ENCODE results near the gene CHMP2A. TPM values are rescaled to one million over a fixed set of nuclear protein-coding genes. Genes with fewer than 3 reads are reported as not detected.

CHMP2A gene
- total RNA-seq, 1 experiment from 2014 or later: 191 TPM

GRCh38 chr19:58520257-58520599 lies 34.7 kb downstream of the CHMP2A start:
- no TSS peak for BruUV-seq (replicated peaks)
- in situ Hi-C loops (cut with HindIII; ENCODE audit: low pct_unique_long_range_greater_than_20kb, low sequenced_read_pairs) (no loop called here), intact Hi-C loops (cut with micrococcal nuclease; ENCODE audit: unreplicated experiment) (no loop called here)
- CTCF ChIA-PET: interaction anchor here (1.0 to 3.0 kb wide), 5 partner anchors 24 to 173 kb away, joined by 3 to 11 read pairs (median 8); partner anchors contain the start of genes CHMP2A and TRIM28
- Histone ChIP-seq H3K27ac (ENCODE audit: low read length) (peak overlapping the region; percentile 99), H3K4me1 (ENCODE audit: control insufficient read depth, insufficient read depth, low read length) (peaks cover 28% of the 10 kb centered on the region), H3K4me3 (ENCODE audit: low read depth in 2 of 2, low read length in 2 of 2) (peak overlapping the region; percentile 72 to 98), H3K27me3 (ENCODE audit: control insufficient read depth, insufficient read depth, low read length) (no peaks in the 10 kb centered on the region), H3K9me3 (ENCODE audit: control insufficient read depth, insufficient read depth, low read depth, low read length) (no peaks in the 10 kb centered on the region), H3K36me3 (ENCODE audit: control insufficient read depth, insufficient read depth, low read length) (no peaks in the 10 kb centered on the region; the same call in 1 of the 2 replicates)
- no peak for DNase-seq (ENCODE audit: low read depth, low spot score)
- no peak for TF ChIP-seq CTCF (IDR thresholded peaks at IDR 0.05)
- no peak for TF ChIP-seq REST (IDR thresholded peaks at IDR 0.05; ENCODE audit: insufficient read depth in 1 of 2, low read depth in 2 of 2, low read length in 1 of 2)
- no peak for TF ChIP-seq SIN3A (IDR thresholded peaks at IDR 0.05; ENCODE audit: borderline replicate concordance, insufficient read depth, low read depth, low read length)
- no peak for ATAC-seq
- POLR2A ChIA-PET: interaction anchor here (0.5 to 1.6 kb wide), 6 partner anchors 8 to 1200 kb away, joined by 3 to 10 read pairs (median 6); partner anchors contain the start of genes CHMP2A, TRIM28 and ZNF543

- peaks cover 30% of the 10 kb centered on the region for H3K4me1 ChIP-seq (ENCODE audit: control insufficient read depth, insufficient read depth, low read length)
- TF ChIP-seq POLR2AphosphoS5 (IDR thresholded peaks at IDR 0.05; ENCODE audit: low read depth, low read length) (peak; percentile 94), TCF7L2 (IDR thresholded peaks at IDR 0.05; ENCODE audit: low read depth, low read length) (peak; percentile 59; the same call in 1 of the 2 replicates), CTCF (IDR thresholded peaks at IDR 0.05) (peak; percentile 95), SIN3A (IDR thresholded peaks at IDR 0.05; ENCODE audit: borderline replicate concordance, insufficient read depth, low read depth, low read length) (peak; percentile 93; the same call in 1 of the 2 replicates), REST (IDR thresholded peaks at IDR 0.05; ENCODE audit: insufficient read depth in 1 of 2, low read depth in 2 of 2, low read length in 1 of 2) (peak in 1 of 2 experiments; percentile 78; a peak in 1 of 4 replicates)
- ChIA-PET CTCF (interaction anchor here (0.5 to 3.0 kb wide), 7 partner anchors 14 to 172 kb away, joined by 3 to 11 read pairs (median 7); partner anchors contain the start of genes CHMP2A and TRIM28), POLR2A (interaction anchor here (0.5 to 1.6 kb wide), 4 partner anchors 9 to 157 kb away, joined by 3 to 7 read pairs (median 4); partner anchors contain the start of gene TRIM28)
- peak; percentile 95 for DNase-seq (ENCODE audit: low read depth, low spot score)
- ATAC-seq: peak; percentile 89
- H3K27ac ChIP-seq (ENCODE audit: low read length): peak within 1 kb of the TSS; percentile 99
- intact Hi-C loops (cut with micrococcal nuclease; ENCODE audit: unreplicated experiment): loop anchor here (1.0 kb wide), 1 partner anchor 36 kb away; the partner anchor contains the start of gene CHMP2A
- H3K4me3 ChIP-seq (ENCODE audit: low read depth in 2 of 2, low read length in 2 of 2): peak within 1 kb of the TSS; percentile 72 to 98
- peaks cover 2% of the 10 kb centered on the region; the same call in 1 of the 2 replicates for H3K36me3 ChIP-seq (ENCODE audit: control insufficient read depth, insufficient read depth, low read length)
- in situ Hi-C loops (cut with HindIII; ENCODE audit: low pct_unique_long_range_greater_than_20kb, low sequenced_read_pairs): no loop called here
- BruUV-seq (replicated peaks): TSS peak; percentile 95
- H3K9me3 ChIP-seq (ENCODE audit: control insufficient read depth, insufficient read depth, low read depth, low read length): no peaks in the 10 kb centered on the region
- H3K27me3 ChIP-seq (ENCODE audit: control insufficient read depth, insufficient read depth, low read length): no peaks in the 10 kb centered on the region
Measured at GRCh38 chr19:58519355-58520256, 35.3 kb downstream of the CHMP2A start, which contains the start of gene ZBTB45. TSS of gene ZBTB45 (minus strand) at chr19:58519810. CDS start at chr19:58517673, 2,137 bp downstream.
